HS-27A (cell line): Measurements from ENCODE around the gene USH2A.

ENCODE experiments used
- DNase-seq: peaks from one replicate; pipeline ENCODE4 v3.0.0-alpha.2; 2012; ENCODE audit warnings: low read depth, missing footprints

Gene USH2A

GRCh38 chr1:216285052-216285451 lies 138.2 kb downstream of the USH2A start:
- DNase-seq = no peak

- peak; percentile 4 for DNase-seq
These were observed 141.5 kb downstream of the USH2A start for GRCh38 chr1:216281757-216282156.

GRCh38 chr1:216270086-216270773 lies 153.0 kb downstream of the USH2A start:
- DNase-seq = no peak

- DNase-seq = no peak
These were observed 161.6 kb downstream of the USH2A start for GRCh38 chr1:216261631-216262030.

- DNase-seq = no peak
These were observed 164.4 kb downstream of the USH2A start for GRCh38 chr1:216258856-216259255.

GRCh38 chr1:216258386-216258785 lies 164.9 kb downstream of the USH2A start:
- DNase-seq = no peak

- DNase-seq = no peak
These were observed 172.4 kb downstream of the USH2A start for GRCh38 chr1:216250861-216251260.

GRCh38 chr1:216248628-216249027 lies 174.6 kb downstream of the USH2A start:
- no peak for DNase-seq

- no peak for DNase-seq
These were observed 175.3 kb downstream of the USH2A start for GRCh38 chr1:216247937-216248336.

- DNase-seq = no peak
These were observed 176.6 kb downstream of the USH2A start for GRCh38 chr1:216246577-216247203.

GRCh38 chr1:216238844-216239243 lies 184.4 kb downstream of the USH2A start:
- no peak for DNase-seq

- no peak for DNase-seq
These were observed 185.2 kb downstream of the USH2A start for GRCh38 chr1:216237927-216238542.

GRCh38 chr1:216224233-216224632 lies 199.0 kb downstream of the USH2A start:
- no peak for DNase-seq

- no peak for DNase-seq
These were observed 199.8 kb downstream of the USH2A start for GRCh38 chr1:216223486-216223885.

GRCh38 chr1:216222288-216222687 lies 201.0 kb downstream of the USH2A start:
- peak; percentile 73 for DNase-seq

GRCh38 chr1:216221260-216221700 lies 202.0 kb downstream of the USH2A start:
- peak; percentile 59 for DNase-seq

- no peak for DNase-seq
These were observed 206.9 kb downstream of the USH2A start for GRCh38 chr1:216216305-216216704.

GRCh38 chr1:216215169-216215568 lies 208.1 kb downstream of the USH2A start:
- no peak for DNase-seq

- no peak for DNase-seq
These were observed 210.4 kb downstream of the USH2A start for GRCh38 chr1:216212826-216213225.

- DNase-seq = no peak
These were observed 213.2 kb downstream of the USH2A start for GRCh38 chr1:216210081-216210480.

GRCh38 chr1:216209125-216209524 lies 214.1 kb downstream of the USH2A start:
- no peak for DNase-seq

GRCh38 chr1:216207154-216207553 lies 216.1 kb downstream of the USH2A start:
- no peak for DNase-seq

- no peak for DNase-seq
These were observed 218.1 kb downstream of the USH2A start for GRCh38 chr1:216205176-216205575.
